ENCODE data around the gene ADGRL1. TPM values are rescaled to one million over a fixed set of nuclear protein-coding genes. Genes with fewer than 3 reads are reported as not detected.

ADGRL1 gene
- total RNA-seq, 1 donor from 2014 or later = 14.3 TPM

DNA sequence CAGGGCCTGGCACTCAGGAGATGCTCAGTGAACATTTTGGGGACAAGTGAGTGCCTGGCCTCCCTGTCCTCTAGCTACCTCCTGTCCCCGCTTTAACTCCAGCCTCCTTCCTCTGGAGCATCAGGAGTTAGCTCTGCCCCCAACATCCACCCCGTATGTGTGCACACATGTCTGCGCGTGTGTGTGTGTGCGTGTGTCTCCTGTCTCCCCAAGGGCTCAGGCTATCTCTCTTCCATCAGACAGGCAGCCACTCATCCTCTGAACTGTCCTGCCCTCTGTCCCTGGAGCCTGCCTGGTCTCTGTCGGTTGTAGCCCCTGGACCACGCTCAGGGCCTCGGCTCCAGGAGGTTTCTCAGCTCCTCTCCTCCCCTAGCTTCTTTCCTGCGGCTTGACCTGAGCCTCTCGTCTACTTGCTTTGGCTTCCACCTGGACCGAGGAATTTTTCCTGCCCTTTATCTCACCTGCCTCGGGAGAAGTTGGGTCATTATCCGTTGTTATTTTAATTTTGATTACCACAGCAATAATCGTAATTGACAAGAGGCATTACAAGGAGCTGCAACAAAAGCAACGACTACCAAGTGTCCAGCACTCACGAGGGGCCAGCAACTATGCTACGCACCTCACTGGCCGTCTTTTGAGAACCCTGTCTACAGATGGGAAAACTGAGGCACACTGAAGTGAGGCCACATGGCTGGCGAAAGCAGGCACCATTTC lies 37.6 kb downstream of the ADGRL1 start:
- intact Hi-C loops (cut with micrococcal nuclease) = no loop called here
- H3K4me3 Mint-ChIP-seq = no peak overlapping the region
- peaks cover 4% of the 10 kb centered on the region for H3K9me3 Mint-ChIP-seq
- H3K27me3 Mint-ChIP-seq = no peaks in the 10 kb centered on the region
- no peak overlapping the region for H3K27ac Mint-ChIP-seq
- peaks cover 15% of the 10 kb centered on the region for H3K36me3 Mint-ChIP-seq (ENCODE audit: low read depth)
- DNase-seq = no peak
- H3K4me1 Mint-ChIP-seq = peaks cover 11% of the 10 kb centered on the region

GRCh38 chr19:14167576-14168138 lies 38.3 kb downstream of the ADGRL1 start:
- no peaks in the 10 kb centered on the region for H3K27me3 Mint-ChIP-seq
- no peak overlapping the region for H3K27ac Mint-ChIP-seq
- intact Hi-C loops (cut with micrococcal nuclease) = no loop called here
- peak overlapping the region; percentile 65 for H3K4me3 Mint-ChIP-seq
- peaks cover 4% of the 10 kb centered on the region for H3K9me3 Mint-ChIP-seq
- H3K36me3 Mint-ChIP-seq (ENCODE audit: low read depth) = peaks cover 15% of the 10 kb centered on the region
- peaks cover 11% of the 10 kb centered on the region for H3K4me1 Mint-ChIP-seq
- DNase-seq = no peak

DNA sequence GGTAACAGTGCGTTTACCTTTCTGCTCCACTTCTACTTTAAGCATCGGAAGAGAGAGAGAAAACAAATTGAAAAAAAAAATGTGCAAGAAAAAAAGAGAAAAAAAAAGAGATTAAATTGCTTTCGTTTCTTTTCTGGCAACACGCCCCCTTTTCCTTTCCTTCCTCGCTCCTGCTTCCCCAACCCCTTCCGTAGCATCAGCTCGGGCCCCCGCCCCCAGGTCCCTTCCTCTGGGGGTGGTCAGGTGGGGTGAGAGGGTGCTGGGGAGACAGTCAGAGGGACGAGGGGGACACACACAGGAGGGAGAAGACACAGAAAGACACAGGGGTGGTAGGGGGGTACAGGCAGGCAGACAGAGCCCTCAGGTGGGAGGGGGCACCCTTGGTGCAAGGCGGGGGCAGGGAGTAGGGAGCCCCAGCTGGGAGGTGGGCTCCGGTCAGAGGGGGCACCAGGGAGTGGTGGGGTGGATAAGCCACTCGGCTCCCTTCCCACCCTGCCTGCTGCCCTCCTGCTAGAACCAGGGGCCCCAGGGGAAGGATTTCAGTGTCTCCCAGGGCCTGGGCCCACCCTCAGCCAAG lies 38.9 kb downstream of the ADGRL1 start:
- Mint-ChIP-seq H3K4me3 (peak overlapping the region; percentile 65), H3K9me3 (peaks cover 4% of the 10 kb centered on the region), H3K27ac (peak overlapping the region; percentile 21), H3K27me3 (no peaks in the 10 kb centered on the region), H3K36me3 (ENCODE audit: low read depth) (peaks cover 15% of the 10 kb centered on the region), H3K4me1 (peaks cover 11% of the 10 kb centered on the region)
- peak; percentile 68 for DNase-seq
- intact Hi-C loops (cut with micrococcal nuclease) = no loop called here

DNA sequence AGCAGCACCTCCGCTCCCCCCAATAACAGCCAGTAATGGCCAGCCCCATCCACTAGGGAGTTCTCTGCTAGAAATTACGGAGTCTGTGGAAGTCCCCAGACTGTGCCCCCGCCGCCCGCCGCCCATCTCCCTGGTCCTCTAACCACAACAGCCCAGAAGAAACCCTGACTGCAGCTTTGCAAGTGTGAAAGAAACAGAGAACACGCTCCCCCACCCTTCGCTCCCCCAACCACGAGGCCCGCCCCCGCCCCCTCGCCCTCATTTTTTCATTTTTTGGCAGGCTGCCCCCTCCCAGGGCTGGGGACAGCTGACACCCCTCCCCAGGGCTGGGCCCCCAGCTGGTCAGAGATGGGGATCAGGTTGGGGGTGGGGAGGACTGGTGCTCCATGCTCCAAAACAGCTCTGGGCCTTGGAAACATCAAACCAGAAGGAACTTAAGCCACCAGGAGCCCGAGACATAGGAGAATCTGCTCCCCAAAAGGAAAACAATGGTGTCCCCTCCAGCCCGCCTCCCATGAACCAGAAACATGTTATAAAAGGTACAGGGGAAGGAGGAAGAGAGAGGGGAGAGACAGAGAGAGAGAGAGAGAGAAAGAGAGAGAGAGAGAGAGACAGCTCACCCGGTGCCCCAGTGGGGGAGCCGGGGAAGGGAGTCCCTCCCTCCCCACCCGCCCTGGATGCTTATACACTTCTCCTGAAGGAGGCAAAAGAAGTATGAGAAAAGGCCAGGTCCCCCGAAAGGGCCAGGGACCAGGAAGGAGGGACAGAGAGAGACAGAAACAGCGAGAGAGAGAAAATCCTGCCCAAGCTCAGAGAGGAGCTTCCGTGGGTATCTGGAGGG lies 39.8 kb downstream of the ADGRL1 start:
- Mint-ChIP-seq H3K36me3 (ENCODE audit: low read depth) (peaks cover 11% of the 10 kb centered on the region), H3K4me3 (peak overlapping the region; percentile 65), H3K4me1 (peaks cover 11% of the 10 kb centered on the region), H3K27me3 (no peaks in the 10 kb centered on the region), H3K9me3 (peaks cover 4% of the 10 kb centered on the region), H3K27ac (peak overlapping the region; percentile 70)
- intact Hi-C loops (cut with micrococcal nuclease) = no loop called here
- no peak for DNase-seq

- Mint-ChIP-seq H3K4me1 (peaks cover 11% of the 10 kb centered on the region), H3K9me3 (no peaks in the 10 kb centered on the region), H3K27me3 (no peaks in the 10 kb centered on the region), H3K27ac (no peak overlapping the region), H3K4me3 (no peak overlapping the region), H3K36me3 (ENCODE audit: low read depth) (peaks cover 4% of the 10 kb centered on the region)
- intact Hi-C loops (cut with micrococcal nuclease) = no loop called here
- no peak for DNase-seq
Observed at GRCh38 chr19:14164724-14165493, 41.1 kb downstream of the ADGRL1 start.

DNA sequence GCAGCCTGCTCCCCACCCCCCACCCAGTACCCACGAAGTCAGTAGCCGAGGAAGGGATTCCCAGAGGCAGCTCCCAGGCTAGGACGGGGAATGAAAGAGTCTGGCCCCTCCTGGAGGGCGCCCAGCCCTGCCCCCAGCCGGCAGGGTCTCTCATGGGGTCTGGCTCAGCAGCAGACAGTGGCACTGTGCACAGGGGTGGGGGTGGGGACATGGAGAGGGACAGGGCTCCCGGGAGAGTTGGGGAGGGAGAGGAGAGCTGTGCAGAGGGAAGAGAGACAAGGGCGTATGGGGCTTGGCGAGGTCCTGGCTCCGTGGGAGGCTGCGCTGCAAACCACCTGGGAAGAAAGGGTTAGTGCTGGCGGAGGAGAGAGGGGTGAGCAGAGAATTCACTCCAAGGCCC lies 41.9 kb downstream of the ADGRL1 start:
- H3K4me1 Mint-ChIP-seq = peaks cover 11% of the 10 kb centered on the region
- H3K9me3 Mint-ChIP-seq = no peaks in the 10 kb centered on the region
- intact Hi-C loops (cut with micrococcal nuclease) = no loop called here
- no peak for DNase-seq
- H3K27me3 Mint-ChIP-seq = no peaks in the 10 kb centered on the region
- H3K36me3 Mint-ChIP-seq (ENCODE audit: low read depth) = peaks cover 4% of the 10 kb centered on the region
- H3K27ac Mint-ChIP-seq = no peak overlapping the region
- H3K4me3 Mint-ChIP-seq = no peak overlapping the region

- DNase-seq = no peak
- H3K4me1 Mint-ChIP-seq = peaks cover 11% of the 10 kb centered on the region
- intact Hi-C loops (cut with micrococcal nuclease) = no loop called here
- no peaks in the 10 kb centered on the region for H3K27me3 Mint-ChIP-seq
- H3K9me3 Mint-ChIP-seq = no peaks in the 10 kb centered on the region
- peaks cover 3% of the 10 kb centered on the region for H3K36me3 Mint-ChIP-seq (ENCODE audit: low read depth)
- H3K4me3 Mint-ChIP-seq = no peak overlapping the region
- no peak overlapping the region for H3K27ac Mint-ChIP-seq
Observed at GRCh38 chr19:14162871-14163297, 43.1 kb downstream of the ADGRL1 start.

- peaks cover 5% of the 10 kb centered on the region for H3K36me3 Mint-ChIP-seq (ENCODE audit: low read depth)
- H3K27ac Mint-ChIP-seq = no peak overlapping the region
- no peak overlapping the region for H3K4me3 Mint-ChIP-seq
- intact Hi-C loops (cut with micrococcal nuclease) = no loop called here
- H3K9me3 Mint-ChIP-seq = no peaks in the 10 kb centered on the region
- H3K27me3 Mint-ChIP-seq = no peaks in the 10 kb centered on the region
- peaks cover 3% of the 10 kb centered on the region for H3K4me1 Mint-ChIP-seq
- DNase-seq = no peak
Observed at GRCh38 chr19:14161305-14161704, 44.7 kb downstream of the ADGRL1 start.

- no peak for DNase-seq
- no peaks in the 10 kb centered on the region for H3K4me1 Mint-ChIP-seq
- no peaks in the 10 kb centered on the region for H3K9me3 Mint-ChIP-seq
- no peak overlapping the region for H3K4me3 Mint-ChIP-seq
- H3K27me3 Mint-ChIP-seq = no peaks in the 10 kb centered on the region
- intact Hi-C loops (cut with micrococcal nuclease) = no loop called here
- H3K36me3 Mint-ChIP-seq (ENCODE audit: low read depth) = peaks cover 6% of the 10 kb centered on the region
- no peak overlapping the region for H3K27ac Mint-ChIP-seq
Observed at GRCh38 chr19:14160017-14160703, 45.8 kb downstream of the ADGRL1 start.

GRCh38 chr19:14159059-14159458 lies 46.9 kb downstream of the ADGRL1 start:
- DNase-seq = no peak
- H3K27me3 Mint-ChIP-seq = no peaks in the 10 kb centered on the region
- H3K4me1 Mint-ChIP-seq = no peaks in the 10 kb centered on the region
- no peaks in the 10 kb centered on the region for H3K9me3 Mint-ChIP-seq
- intact Hi-C loops (cut with micrococcal nuclease) = no loop called here
- H3K4me3 Mint-ChIP-seq = no peak overlapping the region
- no peak overlapping the region for H3K27ac Mint-ChIP-seq
- H3K36me3 Mint-ChIP-seq (ENCODE audit: low read depth) = peaks cover 8% of the 10 kb centered on the region

DNA sequence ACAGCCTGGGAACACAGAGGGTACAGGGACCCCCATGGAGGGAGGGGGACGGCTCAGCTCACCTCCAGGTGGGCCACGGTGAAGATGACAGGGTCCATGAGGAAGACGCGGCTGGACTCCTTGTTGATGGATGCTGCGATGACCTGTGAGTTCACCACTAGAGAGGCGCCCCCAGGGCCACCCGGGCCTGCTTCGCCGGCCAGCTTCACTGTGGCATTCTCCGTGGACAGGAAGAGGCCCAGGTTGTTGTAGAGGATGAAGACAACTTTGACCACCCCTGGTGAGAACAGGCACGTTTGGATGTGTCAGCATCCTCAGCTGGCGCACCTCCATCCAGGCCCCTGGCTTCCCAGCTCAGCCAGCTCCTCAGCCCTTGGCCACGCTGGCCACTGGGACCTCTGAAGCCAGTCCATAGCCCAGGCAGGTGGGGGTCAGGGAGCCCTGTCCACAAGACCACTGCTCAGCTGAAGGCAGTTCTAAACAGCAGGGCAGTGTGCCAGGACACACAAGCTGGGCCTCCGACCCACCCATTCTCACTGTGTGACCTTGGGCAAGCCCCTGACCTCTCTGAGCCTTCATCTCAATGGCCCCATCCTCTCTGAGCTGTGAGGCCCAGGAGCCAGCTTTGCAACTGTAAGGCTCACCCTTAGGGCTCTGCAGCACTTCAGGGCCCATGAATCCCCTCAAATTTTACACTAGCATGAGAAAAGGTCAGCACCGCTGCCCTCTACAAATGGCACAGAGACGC lies 47.5 kb downstream of the ADGRL1 start:
- Mint-ChIP-seq H3K27me3 (no peaks in the 10 kb centered on the region), H3K27ac (no peak overlapping the region), H3K36me3 (ENCODE audit: low read depth) (peaks cover 8% of the 10 kb centered on the region), H3K4me3 (no peak overlapping the region), H3K4me1 (no peaks in the 10 kb centered on the region), H3K9me3 (no peaks in the 10 kb centered on the region)
- no peak for DNase-seq
- intact Hi-C loops (cut with micrococcal nuclease) = no loop called here

DNA sequence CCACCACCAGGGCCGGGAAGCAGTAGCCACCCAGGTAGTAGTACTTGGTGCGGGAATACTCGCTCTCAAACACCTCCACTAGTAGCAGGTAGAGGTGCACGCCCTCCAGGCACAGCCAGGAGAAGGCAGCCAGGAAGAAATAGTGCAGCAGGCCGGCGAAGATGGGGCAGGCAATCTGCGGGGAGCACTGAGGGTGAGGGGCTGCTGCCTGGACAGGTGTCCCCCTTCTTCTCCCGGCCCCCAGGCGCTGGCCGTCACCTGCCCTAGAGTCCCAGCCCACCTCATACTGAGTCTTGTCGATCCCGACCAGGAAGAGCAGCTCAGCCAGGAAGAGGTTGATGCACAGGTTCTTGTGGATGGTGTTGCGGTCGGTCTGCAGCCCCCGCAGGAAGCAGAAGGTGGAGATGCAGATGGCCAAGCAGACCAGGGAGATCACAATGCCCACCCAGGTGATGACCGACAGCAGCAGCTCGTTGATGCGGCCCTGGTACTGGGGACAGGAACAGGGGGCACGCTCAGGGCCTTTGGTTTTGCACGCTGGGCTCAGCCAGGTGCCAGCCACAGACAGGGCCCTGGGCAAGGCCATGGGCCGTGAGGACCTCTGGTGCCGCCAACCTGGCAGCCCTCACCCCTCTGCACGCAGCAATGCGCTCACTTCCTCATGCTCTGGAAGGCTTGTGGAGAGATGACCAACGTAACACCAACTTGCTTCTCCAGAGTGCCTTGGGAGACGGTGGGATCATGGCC lies 48.8 kb downstream of the ADGRL1 start:
- H3K36me3 Mint-ChIP-seq (ENCODE audit: low read depth) = peaks cover 8% of the 10 kb centered on the region
- DNase-seq = no peak
- H3K9me3 Mint-ChIP-seq = no peaks in the 10 kb centered on the region
- intact Hi-C loops (cut with micrococcal nuclease) = no loop called here
- no peaks in the 10 kb centered on the region for H3K4me1 Mint-ChIP-seq
- no peak overlapping the region for H3K4me3 Mint-ChIP-seq
- no peak overlapping the region for H3K27ac Mint-ChIP-seq
- no peaks in the 10 kb centered on the region for H3K27me3 Mint-ChIP-seq

Data from activated CD4-positive, alpha-beta T cell treated with anti-CD3 and anti-CD28 coated beads, Interleukin-2, amount 10 ng/mL, durations not matched to agents 24 days and 14 days (primary cell).